ENCODE measurements around the gene ERI3.

The ERI3 gene

DNA sequence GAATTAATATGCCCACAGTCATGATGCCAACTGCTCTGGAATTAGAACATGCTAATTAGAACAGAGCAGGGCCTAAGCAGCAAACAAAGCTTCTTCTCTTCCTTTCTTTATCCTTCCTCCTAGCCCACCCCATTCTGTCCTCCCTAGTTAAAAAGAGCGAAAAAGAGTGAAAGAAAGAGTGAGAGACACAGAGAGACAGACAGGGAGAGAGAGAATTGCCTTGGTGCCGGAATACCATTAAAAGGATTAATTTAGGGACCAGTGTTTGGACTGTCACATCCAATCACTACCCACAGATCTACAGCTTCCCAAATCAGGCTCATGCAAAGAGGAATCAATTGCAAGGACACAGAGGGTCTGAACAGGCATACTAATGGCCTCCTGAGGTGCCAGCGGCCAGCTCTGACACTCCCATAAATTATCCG, 7.0 kb downstream of the ERI3 start:
- DNase-seq (ENCODE audit: low spot score): no peak

DNA sequence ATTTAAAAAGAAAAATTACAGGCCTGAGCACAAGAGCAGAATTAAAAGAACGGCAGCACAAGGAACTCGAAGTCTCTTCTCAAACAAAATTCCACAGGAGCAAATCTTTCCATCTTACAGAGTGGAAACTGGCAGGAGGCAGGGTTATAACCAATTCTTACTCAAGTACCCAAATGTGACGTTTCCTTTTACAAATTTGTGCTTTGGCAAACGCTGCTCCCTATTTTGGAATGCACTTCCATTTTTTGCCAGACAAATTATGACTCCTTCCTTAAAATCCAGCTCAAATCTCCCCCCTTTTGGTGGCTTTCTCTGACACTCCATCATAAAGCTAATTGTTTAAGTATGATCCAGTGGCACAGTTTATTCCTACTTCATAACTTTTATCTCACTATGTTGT, 7.8 kb downstream of the ERI3 start:
- no peak for DNase-seq (ENCODE audit: low spot score)

DNA sequence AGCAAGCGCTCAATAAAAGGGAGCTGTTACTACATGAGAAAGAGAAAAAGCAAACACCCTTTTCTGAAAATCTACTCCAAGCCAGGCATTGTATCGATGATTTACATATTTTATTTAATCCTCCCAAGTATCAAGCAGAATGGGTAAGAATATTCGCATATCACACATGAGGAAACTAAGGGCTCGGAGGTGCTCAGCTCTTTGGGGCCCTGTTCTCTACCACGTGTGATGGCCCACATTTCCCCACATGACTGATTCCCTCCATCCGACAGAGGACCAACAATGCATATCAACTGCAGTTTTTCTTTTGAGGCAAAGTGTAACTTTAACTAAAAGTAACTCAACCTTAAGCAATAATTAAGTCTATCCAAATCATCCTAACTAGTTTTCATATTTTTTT, 8.2 kb downstream of the ERI3 start:
- no peak for DNase-seq (ENCODE audit: low spot score)

DNA sequence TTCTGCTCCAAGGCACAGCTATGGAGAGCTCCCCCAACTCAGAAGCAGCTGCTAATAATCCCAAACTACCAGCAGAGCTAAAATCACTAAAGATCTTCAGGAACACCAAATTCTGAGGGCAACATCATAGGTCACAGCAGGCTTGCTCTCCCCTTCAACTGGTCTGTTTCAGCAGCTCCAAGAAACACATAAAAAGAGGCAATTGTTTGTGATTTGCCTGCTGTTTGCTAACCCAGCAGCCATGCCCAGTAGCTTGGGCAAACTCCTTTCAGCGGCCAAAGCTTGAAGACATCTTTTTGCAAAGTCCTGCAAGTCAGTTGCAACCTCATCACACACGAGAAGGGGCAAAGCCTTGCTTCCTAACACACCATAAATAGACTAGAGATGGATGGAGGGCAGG, 8.9 kb downstream of the ERI3 start:
- no peak for DNase-seq (ENCODE audit: low spot score)

DNA sequence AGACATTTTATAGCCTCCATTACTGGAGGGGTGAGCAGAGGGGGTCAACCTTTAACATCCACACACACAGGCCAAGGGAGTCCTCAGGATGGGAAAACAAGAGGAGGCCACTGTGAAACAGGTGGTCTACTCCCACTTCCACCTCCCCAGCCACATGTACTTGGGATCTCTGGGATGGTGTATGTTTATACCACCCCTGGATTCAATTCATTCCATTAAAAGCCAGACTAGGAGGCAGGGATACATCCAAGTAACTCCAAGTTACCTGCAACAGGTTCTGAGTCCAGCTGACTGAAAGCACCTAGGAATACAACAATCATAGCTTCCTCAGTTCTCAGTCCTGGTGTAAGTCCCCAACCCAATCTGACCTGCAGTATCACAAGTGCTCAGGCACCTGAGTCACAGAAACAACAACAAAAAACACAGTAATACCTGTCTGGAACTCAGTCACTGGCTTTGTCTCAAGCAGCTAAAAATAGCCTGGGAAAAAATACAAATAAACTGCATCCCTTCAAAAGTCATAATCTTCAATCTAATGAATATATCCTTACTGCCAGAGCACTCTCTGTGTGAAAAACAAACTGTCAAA, 9.8 kb downstream of the ERI3 start:
- DNase-seq (ENCODE audit: low spot score): peak; percentile 40

DNA sequence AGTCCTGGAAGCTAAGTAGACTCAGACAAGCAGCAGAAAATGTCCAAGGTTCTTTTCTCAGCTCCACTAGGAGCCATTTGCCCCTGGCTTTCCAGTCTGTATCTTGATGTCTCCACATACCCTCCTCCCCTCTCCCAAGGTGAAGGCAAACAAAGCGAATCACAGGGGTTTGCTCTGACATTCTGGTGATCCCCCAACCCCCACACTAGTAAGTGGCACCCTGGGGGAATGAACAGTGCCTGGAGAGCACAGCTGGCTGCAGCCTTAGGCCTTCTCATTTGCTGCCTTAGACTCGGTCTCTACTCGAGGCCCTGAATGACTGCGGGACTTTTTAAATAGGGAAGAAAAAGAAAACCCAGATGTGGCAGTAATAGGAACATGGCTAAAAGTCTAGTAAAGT, 15.3 kb downstream of the ERI3 start:
- no peak for DNase-seq (ENCODE audit: low spot score)

DNA sequence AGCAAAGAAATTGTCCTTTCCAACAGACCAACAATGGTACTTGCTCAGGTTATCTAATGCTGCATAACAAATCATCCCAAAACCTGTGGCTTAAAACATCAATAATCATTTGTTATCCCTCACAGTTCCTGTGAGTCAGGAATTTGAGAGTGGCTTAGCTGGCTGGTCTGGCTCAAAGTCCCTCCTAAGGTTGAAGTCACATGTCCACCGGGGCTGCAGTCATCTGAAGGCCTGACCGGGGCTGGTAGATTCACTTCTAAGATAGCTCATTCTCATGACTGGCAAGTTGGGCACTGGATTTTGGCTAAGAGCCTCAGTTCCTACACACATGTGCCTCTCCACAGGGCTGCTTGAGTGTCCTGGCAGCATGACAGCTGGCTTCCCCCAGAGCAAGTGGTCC, 16.9 kb downstream of the ERI3 start:
- DNase-seq (ENCODE audit: low spot score): no peak

DNA sequence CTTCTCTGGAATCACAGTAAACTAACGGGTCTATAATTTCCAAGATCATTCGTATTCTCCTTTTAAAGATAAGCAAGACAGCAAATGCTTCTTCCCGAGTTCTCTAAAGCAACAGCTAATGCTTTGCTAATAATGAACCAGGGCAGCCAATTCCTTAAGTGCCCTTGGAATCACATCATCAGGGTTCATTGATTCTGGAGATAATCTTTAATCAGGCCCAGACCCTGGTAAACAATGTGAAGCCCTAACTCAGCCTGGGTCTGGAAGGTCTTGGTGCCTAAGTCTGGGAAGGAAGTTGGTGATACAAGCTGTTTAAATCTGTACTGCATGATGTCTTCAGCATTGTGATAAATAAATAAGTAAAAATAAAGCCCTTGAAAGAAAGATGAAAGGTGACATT, 18.4 kb downstream of the ERI3 start:
- DNase-seq (ENCODE audit: low spot score): peak; percentile 64

DNA sequence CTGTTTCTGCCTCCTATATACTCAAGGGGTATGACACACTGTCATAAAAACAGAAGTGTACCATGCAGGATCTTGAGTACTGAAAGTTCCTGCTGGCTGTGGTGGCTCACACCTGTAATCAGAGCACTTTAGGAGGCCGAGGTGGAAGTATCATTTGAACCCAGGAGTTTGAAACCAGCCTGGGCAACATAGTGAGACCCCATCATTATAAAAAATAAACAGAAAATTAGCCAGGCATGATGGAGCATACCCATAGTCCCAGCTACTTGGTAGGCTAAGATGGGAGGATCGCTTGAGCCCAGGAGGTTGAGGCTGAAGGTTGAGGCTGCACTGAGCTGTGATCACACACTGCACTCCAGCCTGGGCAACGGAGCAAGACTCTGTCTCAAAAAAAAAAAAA, 20.1 kb downstream of the ERI3 start:
- DNase-seq (ENCODE audit: low spot score): no peak

DNA sequence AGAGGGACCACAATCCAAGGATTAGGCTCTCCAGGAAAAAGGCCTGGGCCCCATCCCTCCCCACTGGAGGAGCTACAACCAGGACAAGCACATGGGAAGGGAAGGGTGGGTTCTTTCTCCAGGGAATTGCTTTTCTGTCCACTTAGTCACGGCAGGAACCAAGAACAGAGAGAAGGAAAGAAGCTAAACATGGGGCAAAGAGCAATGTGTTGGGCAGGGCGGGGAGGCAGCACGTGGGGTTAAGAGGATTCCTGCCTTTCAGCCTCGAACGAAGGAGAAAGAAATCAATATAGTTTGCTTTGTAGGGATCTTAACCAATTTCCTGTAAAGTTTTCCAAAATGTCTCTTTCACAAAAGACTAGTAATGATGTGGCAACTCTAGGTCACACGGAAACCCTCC, 21.7 kb downstream of the ERI3 start:
- DNase-seq (ENCODE audit: low spot score): no peak

DNA sequence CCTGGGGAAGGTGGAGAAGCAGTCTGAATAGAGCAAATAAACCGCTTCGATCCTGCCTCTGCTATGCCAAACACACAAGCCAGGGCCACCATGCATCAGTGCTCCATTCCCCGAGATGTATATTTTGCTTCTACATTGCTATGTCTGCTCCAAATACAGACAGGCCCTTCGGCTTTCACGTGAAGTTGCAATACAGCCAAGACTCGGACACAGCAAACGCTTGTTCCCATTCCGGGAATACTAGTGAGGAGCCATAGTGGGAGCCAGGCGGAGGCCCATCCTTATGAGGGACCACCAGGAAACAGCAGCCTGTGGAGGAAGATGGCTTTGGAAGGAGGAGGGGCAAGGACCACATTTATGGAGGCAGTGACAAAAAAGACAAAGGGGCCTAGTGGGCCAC, 22.6 kb downstream of the ERI3 start:
- no peak for DNase-seq (ENCODE audit: low spot score)

DNA sequence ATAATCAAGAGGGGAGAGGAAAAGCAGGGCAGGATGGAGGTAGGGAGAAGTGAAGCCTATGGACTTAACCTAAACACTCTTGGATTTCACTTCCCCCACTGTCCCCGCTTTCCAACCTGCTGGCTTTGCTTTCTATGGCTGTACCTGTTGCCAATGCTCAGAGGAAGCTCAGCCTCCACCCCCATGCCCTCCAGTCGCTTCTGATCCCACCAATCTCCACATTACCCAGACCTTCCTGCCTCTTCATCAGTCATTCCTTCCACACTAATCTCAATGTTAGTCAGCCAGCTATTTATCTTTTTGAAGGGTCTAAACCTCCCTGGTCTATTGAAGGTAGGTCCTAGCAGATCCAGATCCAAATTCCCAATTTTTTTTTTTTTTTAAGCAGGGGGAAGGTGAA, 24.1 kb downstream of the ERI3 start:
- DNase-seq (ENCODE audit: low spot score): no peak

DNA sequence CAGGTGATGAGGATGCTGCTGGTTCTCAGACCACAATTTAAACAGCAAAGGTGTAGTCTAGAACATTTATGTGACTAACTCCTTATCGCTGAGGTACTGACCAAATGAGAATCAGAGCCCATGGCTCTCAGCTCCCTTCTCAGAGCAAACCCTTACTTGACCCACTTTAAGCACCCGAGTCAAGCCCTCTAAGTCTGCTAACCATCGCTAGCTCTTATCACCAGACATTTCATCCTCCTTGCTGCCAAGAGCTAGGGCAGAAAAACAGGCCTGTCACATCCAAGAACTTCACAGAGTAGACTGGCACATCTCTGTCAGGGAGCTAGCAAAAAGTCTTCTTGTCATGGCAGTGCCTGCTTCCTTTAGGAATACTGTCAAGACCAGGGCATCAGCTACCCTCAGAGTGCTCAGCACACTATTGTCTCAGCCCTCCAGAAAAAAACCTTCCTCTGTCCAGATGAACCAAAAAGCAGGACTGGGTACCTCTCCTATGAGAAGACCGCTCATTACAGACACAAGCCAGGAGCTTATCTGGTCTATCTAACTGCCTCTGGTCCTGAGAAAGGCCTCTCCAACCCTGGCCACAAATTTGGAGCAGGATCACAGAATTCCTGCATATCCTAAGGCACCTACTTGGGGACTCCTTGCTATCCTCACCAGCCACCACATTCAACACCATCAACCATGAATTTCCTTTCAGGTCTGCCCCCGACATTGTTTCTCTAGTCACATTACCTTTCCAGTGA, 26.2 kb downstream of the ERI3 start:
- no peak for DNase-seq (ENCODE audit: low spot score)

DNA sequence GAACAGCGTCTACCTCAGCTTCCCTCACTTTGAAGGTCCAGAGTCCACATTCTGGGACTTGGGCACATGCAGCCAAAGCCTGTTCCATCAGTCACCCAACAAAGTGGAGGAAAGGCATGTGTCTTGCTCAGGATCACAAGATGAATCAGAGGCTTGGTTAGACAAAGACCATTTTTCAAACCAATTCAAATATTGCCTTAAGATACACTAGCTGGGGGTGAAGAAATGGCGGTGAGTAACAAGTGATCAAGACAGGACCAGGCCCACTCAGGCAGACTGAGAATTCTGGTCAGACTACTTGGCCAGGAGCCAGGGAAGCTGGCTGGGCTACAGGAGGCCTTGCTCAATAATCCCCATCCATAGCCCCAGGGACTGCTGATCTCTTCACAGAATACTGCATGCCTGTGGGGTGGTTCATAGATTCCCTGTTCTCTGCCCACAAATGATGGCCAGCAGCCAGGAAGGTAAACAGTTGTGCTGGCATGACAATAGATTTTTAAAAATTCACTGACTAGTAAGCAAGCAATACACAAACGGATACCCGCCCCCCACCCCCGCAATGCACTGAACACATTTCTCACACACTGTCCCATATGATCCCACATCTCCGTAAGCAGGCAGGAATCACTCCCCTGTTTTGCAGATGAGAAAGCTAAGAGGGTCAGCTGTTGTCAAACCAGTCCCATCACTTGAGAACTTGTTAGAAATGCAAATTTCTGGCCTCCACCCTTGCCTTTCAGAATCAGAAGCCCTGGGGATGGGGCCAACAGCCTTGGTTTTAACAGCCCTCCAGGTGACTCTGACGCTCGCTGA, 27.2 kb downstream of the ERI3 start:
- peak; percentile 100 for DNase-seq (ENCODE audit: low spot score)

DNA sequence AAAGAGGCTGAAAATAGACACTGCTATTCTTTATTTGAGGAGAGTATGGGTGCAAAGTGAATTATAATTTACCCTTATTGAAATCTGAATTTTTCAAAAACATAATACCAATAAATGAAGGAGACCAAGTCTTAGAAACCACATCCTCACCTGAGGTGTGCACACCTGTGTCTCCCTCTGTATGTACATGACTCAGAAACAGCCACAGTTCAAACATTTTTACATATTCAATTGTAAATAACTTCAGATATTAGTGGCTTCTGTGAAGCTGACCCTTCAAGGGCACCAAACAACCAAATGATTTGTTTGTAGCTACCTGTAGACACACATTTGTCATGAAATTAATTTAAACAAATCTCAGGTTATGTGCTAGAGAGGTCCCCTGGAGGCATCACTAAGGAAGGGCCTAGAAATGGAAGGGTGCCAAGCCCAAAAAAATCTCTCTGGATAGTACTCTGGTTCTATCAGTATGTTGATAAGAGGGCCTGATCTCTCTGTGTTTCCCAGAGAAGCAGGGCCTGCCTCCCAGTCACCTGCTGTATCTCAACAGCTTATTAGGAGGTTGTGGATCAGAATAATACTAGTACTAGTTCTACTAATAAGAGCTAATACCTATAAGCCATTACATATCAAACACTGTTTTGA, 28.1 kb downstream of the ERI3 start:
- peak; percentile 32 for DNase-seq (ENCODE audit: low spot score)

DNA sequence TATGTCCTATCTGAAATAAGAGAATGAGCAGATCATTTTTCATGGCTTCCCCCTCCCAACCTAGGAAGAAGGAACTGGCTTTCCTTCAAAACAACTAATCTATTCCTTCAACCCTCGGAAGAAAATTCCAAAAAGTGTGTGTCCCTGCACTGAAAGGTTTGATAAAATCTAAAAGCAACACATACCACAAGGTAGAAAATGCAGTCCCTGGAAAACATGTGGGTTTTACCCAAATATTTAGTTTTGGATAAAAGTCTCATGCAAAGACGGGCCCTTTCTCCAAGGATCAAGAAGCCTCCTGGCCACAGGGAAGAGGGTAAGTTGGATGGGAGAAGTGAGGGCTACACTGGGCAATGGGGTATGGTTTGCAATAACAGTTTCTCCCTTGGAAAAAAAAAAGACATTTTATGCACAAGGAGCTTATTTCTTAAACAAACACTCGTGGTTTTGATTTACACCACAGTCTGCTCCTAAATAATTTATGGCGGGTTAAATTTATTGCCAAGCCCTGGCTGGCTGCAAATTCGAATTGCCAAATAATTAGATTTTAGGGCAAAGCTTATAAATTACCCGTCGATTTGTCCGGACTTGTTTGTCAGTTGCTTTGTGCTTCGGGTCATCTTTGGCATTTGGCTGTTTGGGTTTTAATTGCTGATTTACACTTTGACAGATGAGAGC, 28.9 kb downstream of the ERI3 start:
- DNase-seq (ENCODE audit: low spot score): no peak

DNA sequence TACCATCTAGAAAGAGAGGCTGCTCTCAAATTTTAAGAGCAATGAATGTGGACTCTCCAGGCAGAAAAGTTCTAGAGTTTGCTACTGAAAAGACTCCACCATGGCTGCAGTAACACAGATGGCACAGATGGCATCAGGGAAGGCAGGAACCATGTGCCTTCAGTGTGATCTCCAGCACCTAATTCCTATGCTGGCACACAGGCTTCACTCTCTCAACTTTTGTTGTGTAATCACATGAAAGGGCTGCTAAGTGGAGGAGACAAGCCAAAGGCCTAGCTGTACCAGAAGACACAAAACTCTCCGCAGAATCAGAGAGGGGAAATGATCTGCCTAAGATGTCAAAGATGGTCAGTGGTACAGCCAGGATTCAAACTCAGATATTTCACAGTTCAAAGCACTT, 31.1 kb downstream of the ERI3 start:
- DNase-seq (ENCODE audit: low spot score): no peak

DNA sequence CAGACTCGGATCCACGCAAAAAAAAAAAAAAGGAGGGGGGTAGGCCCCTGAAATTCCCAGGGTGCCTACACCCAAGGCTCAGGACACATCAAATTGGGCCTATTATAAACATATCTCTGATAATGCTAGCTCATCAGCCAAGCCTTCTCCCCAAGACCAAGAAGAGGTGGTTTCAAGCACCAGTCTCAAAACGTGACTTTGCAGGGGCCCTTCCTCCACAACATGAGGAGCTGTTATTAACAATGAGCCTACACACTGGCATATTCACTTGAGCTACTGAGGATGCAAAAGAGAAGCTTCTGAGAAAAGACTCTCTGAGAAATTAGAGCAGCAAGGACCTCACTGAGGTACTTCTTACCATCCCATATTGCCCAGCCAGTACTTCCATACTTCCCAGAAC, 32.7 kb downstream of the ERI3 start:
- DNase-seq (ENCODE audit: low spot score): no peak

DNA sequence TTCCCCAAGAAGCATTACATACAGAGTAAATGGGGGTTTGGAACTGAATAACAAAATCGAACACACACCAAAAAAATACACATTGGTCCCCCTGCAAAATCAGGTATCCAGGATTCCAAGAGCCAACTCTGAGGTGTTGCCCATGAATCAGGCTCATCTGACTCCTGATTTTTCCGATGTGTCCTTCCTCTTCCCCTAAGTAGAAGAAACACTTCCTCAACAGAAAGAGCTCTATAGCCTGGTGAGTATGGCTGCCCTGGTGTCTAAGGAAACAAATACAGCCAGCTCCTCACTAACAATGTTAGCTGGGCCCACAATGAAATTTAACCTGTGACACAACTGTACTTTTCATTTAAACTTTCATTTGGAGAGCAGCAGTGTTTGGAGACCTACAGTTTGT, 33.6 kb downstream of the ERI3 start:
- DNase-seq (ENCODE audit: low spot score): no peak

DNA sequence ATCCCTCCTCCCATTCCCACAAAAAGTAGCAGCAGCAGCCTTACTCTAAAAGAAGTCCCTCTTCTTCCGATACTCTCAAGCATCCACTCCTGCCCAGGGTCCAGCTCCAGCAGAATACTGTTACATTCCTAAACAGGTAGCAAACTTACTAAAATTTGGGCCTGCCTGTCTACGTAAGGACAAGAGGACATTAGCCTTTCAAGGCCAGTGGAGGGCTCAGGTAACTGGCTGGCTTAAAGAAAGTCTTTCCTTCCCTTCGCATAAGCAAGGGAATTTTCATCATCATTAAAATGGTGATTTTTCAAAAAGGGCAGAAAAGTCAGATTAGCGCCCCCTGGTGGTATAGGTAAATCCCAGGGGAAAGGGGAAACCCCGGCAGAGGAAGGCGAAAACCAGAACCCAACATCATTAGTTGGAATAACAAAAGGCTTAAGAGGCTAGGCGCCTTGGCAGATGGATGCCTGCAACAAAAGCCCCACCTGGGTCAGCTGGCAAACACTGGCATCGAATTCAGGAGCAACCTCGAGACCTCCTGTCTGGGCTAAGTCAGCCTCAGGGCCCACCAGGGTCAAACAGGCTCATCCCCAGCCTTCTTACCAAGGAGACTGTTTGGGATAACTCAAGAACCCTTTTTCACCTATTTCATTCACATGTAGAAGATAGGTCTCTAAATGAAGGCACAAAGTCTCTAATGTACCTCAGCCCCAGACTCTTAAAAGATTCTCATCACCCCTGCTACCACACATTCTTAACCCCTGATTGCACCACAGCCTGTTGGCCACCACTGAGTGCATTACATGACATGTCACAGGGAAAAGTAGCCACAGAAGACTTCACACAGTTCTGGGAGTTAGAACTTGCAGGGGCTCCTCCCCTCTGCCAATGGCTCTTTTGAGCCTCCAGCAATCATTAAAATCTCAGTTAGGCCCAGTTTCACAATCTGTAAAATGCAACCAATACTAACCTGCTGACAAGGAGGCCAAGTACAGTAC, 36.7 kb downstream of the ERI3 start:
- peak; percentile 50 for DNase-seq (ENCODE audit: low spot score)

DNA sequence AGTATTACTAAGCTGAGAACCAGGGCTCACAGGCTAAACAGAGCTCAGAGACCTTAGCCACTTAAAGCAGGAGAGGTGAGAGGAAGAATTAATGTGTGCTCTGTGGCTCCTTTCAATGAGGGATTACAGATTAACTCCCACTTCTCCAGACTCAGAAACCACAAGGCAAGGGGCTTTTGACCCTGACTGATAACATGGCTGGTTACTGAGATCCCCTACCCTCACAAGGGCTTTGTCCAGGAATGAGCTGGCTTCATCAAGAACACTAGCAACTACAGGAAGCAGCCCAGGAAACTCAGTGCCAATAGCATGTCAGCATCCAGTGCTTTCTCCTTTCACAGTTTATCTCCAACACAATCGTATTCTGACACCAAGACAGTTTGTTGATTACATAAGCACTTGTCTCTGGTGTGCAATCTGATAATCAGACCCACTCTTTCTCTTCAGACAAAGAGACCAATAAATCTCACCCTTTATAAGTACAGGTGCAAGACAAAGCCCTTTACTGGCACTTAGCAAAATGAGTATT, 38.8 kb downstream of the ERI3 start:
- peak; percentile 41 for DNase-seq (ENCODE audit: low spot score)
